HEK293 (cell line): ENCODE measurements around the gene MGA.

Source experiments
- ELK4 ChIP-seq: IDR thresholded peaks from 2 replicates; pipeline ENCODE4 v1.6.1; 2011; ENCODE audit warnings: mild to moderate bottlenecking, low read depth, low read length, borderline replicate concordance
- FEZF1 ChIP-seq: fragments of 450-650 bp; formaldehyde crosslinking; IDR thresholded peaks from 2 replicates; pipeline ENCODE4 v1.5.1; 2016; ENCODE audit warnings: missing biosample characterization, missing genetic modification characterization
- KLF1 ChIP-seq: fragments of 450-650 bp; formaldehyde crosslinking; IDR thresholded peaks from 2 replicates; pipeline ENCODE4 v1.5.1; 2016; ENCODE audit warnings: missing biosample characterization, missing genetic modification characterization
- KLF17 ChIP-seq: fragments of 450-650 bp; formaldehyde crosslinking; IDR thresholded peaks from 2 replicates; pipeline ENCODE4 v1.5.1; 2016; ENCODE audit warnings: missing biosample characterization, missing genetic modification characterization
- KLF9 ChIP-seq: fragments of 450-650 bp; formaldehyde crosslinking; IDR thresholded peaks from 2 replicates; pipeline ENCODE4 v1.5.1; 2016; ENCODE audit warnings: missing biosample characterization, missing genetic modification characterization, low read depth
- OVOL3 ChIP-seq: fragments of 450-650 bp; formaldehyde crosslinking; IDR thresholded peaks from 2 replicates; pipeline ENCODE4 v1.5.1; 2016; ENCODE audit warnings: missing biosample characterization, missing genetic modification characterization
- PRDM10 ChIP-seq: fragments of 450-650 bp; formaldehyde crosslinking; IDR thresholded peaks from 2 replicates; pipeline ENCODE4 v1.5.1; 2016; ENCODE audit warnings: missing biosample characterization, missing genetic modification characterization
- SCRT2 ChIP-seq: fragments of 450-650 bp; formaldehyde crosslinking; IDR thresholded peaks from 2 replicates; pipeline ENCODE4 v1.5.1; 2016; ENCODE audit warnings: missing biosample characterization, missing genetic modification characterization
- SP3 ChIP-seq: fragments of 450-650 bp; formaldehyde crosslinking; IDR thresholded peaks from 2 replicates; pipeline ENCODE4 v1.5.1; 2016; ENCODE audit warnings: missing biosample characterization, missing genetic modification characterization
- SP7 ChIP-seq: fragments of 450-650 bp; formaldehyde crosslinking; IDR thresholded peaks from 2 replicates; pipeline ENCODE4 v1.5.1; 2016; ENCODE audit warnings: missing biosample characterization, missing genetic modification characterization
- ZBTB20 ChIP-seq: fragments of 450-650 bp; formaldehyde crosslinking; IDR thresholded peaks from 2 replicates; pipeline ENCODE4 v1.5.1; 2016; ENCODE audit warnings: missing biosample characterization, missing genetic modification characterization
- ZBTB49 ChIP-seq: fragments of 450-650 bp; formaldehyde crosslinking; IDR thresholded peaks from 2 replicates; pipeline ENCODE4 v1.5.1; 2016; ENCODE audit warnings: missing biosample characterization, missing genetic modification characterization, low read depth
- ZNF133 ChIP-seq: fragments of 450-650 bp; formaldehyde crosslinking; IDR thresholded peaks from 2 replicates; pipeline ENCODE4 v1.5.1; 2016; ENCODE audit warnings: missing biosample characterization, missing genetic modification characterization
- ZNF18 ChIP-seq: fragments of 450-650 bp; formaldehyde crosslinking; IDR thresholded peaks from 2 replicates; pipeline ENCODE4 v1.5.1; 2016; ENCODE audit warnings: missing biosample characterization, missing genetic modification characterization
- ZNF19 ChIP-seq: fragments of 450-650 bp; formaldehyde crosslinking; IDR thresholded peaks from 2 replicates; pipeline ENCODE4; 2016; ENCODE audit warnings: missing biosample characterization, missing genetic modification characterization, low read depth
- ZNF292 ChIP-seq: fragments of 450-650 bp; formaldehyde crosslinking; IDR thresholded peaks from 2 replicates; pipeline ENCODE4 v1.5.1; 2016; ENCODE audit warnings: low read depth, missing biosample characterization, missing genetic modification characterization, borderline replicate concordance
- ZNF341 ChIP-seq: fragments of 450-650 bp; formaldehyde crosslinking; IDR thresholded peaks from 2 replicates; pipeline ENCODE4; 2016; ENCODE audit warnings: low read depth, missing biosample characterization, missing genetic modification characterization
- ZNF366 ChIP-seq: fragments of 450-650 bp; formaldehyde crosslinking; conservative IDR thresholded peaks from 2 replicates; pipeline ENCODE4 v1.5.1; 2016; ENCODE audit warnings: missing biosample characterization, missing genetic modification characterization
- ZNF391 ChIP-seq: fragments of 450-650 bp; formaldehyde crosslinking; IDR thresholded peaks from 2 replicates; pipeline ENCODE4 v1.5.1; 2016; ENCODE audit warnings: low read depth, missing biosample characterization, missing genetic modification characterization, borderline replicate concordance
- ZNF488 ChIP-seq: fragments of 450-650 bp; formaldehyde crosslinking; IDR thresholded peaks from 2 replicates; pipeline ENCODE4 v1.5.1; 2016; ENCODE audit warnings: missing biosample characterization, missing genetic modification characterization
- ZNF544 ChIP-seq: fragments of 450-650 bp; formaldehyde crosslinking; IDR thresholded peaks from 2 replicates; pipeline ENCODE4 v1.5.0; 2017; ENCODE audit warnings: missing biosample characterization, missing genetic modification characterization
- ZNF660 ChIP-seq: fragments of 450-650 bp; IDR thresholded peaks from 2 replicates; pipeline ENCODE4 v1.5.1; 2018; ENCODE audit warnings: missing biosample characterization, mild to moderate bottlenecking, missing genetic modification characterization
- ZNF677 ChIP-seq: fragments of 450-650 bp; IDR thresholded peaks from 2 replicates; pipeline ENCODE4 v1.5.0; 2018; ENCODE audit warnings: missing biosample characterization, mild to moderate bottlenecking, missing genetic modification characterization, moderate library complexity
- ZNF830 ChIP-seq: fragments of 450-650 bp; IDR thresholded peaks from 2 replicates; pipeline ENCODE4 v1.5.0; 2018; ENCODE audit warnings: missing biosample characterization, missing genetic modification characterization, low read depth, mild to moderate bottlenecking, moderate library complexity
- ZSCAN30 ChIP-seq: fragments of 450-650 bp; IDR thresholded peaks from 2 replicates; pipeline ENCODE4 v1.5.1; 2018; ENCODE audit warnings: missing biosample characterization, mild to moderate bottlenecking, missing genetic modification characterization, moderate library complexity
- ZSCAN4 ChIP-seq: fragments of 450-650 bp; formaldehyde crosslinking; IDR thresholded peaks from 2 replicates; pipeline ENCODE4 v1.5.1; 2017; ENCODE audit warnings: missing biosample characterization, missing genetic modification characterization

The MGA gene

GRCh38 chr15:41774062-41774881, 114.1 kb downstream of the MGA start, which contains the start of gene MAPKBP1 (continued):
- no peak for TF ChIP-seq ELK4
- peak; percentile 32; the same call in 1 of the 2 replicates for TF ChIP-seq OVOL3 (tag by site-specific recombination)
- no peak for TF ChIP-seq ZNF830 (tag by site-specific recombination)
- no peak for TF ChIP-seq ZSCAN4 (tag by site-specific recombination)
- TF ChIP-seq SP7 (tag by site-specific recombination): peak; percentile 79; the same call in 1 of the 2 replicates
- TF ChIP-seq ZNF660 (tag by site-specific recombination): peak; percentile 82
- peak; percentile 31 for TF ChIP-seq KLF9 (tag by site-specific recombination)
- no peak for TF ChIP-seq FEZF1 (tag by site-specific recombination)
- TF ChIP-seq ZBTB20 (tag by site-specific recombination): peak; percentile 98
- 0 out of 2 replicates have a peak, but pooled peaks have one; percentile 28 for TF ChIP-seq ZNF341
- no peak for TF ChIP-seq SCRT2 (tag by site-specific recombination)
- no peak for TF ChIP-seq ZNF133
- TF ChIP-seq ZNF366 (tag by site-specific recombination): 0 out of 2 replicates have a peak, but pooled peaks have one; percentile 39
- TF ChIP-seq ZNF677 (tag by site-specific recombination): no peak
- TF ChIP-seq ZNF292: no peak
- peak; percentile 74; the same call in 1 of the 2 replicates for TF ChIP-seq ZSCAN30 (tag by site-specific recombination)
- TF ChIP-seq SP3 (tag by site-specific recombination): peak; percentile 78
- TF ChIP-seq ZNF391 (tag by site-specific recombination): peak; percentile 84; the same call in 1 of the 2 replicates
- TF ChIP-seq KLF17 (tag by site-specific recombination): peak; percentile 81
- TF ChIP-seq ZNF544 (tag by site-specific recombination): no peak
- TF ChIP-seq ZNF19: no peak
- no peak for TF ChIP-seq ZNF488 (tag by site-specific recombination)
- TF ChIP-seq ZNF18: no peak; the same call in 1 of the 2 replicates
- TF ChIP-seq ZBTB49: no peak
- TF ChIP-seq PRDM10 (tag by site-specific recombination): peak; percentile 98
- TF ChIP-seq KLF1: peak; percentile 49; the same call in 1 of the 2 replicates
